GM18951 (cell line): ENCODE results near the gene C5AR2.
A peak's percentile ranks its signal among the peaks of the same experiment; 100 is the strongest.
"Not testable (repeated sequence)": the region's sequence is repeated elsewhere in the genome, so short reads cannot be mapped to it uniquely, and the experiment has no call there.

Experiments used
- POLR2A ChIP-seq: IDR thresholded peaks from 4 replicates; pipeline ENCODE4 v1.6.1; 2011; ENCODE audit warnings: mild to moderate bottlenecking; ENCODE audit not compliant: insufficient read length, insufficient read depth; ENCODE audit errors: extremely low read depth
- in situ Hi-C: fragments of 300-500 bp; cut with MboI; formaldehyde crosslinking; loops from one replicate; pipeline ENCODE4 v1.12.0; 2022; ENCODE audit warnings: low sequenced_read_pairs, mixed read lengths, inconsistent platforms; ENCODE audit not compliant: unreplicated experiment

C5AR2 gene

DNA sequence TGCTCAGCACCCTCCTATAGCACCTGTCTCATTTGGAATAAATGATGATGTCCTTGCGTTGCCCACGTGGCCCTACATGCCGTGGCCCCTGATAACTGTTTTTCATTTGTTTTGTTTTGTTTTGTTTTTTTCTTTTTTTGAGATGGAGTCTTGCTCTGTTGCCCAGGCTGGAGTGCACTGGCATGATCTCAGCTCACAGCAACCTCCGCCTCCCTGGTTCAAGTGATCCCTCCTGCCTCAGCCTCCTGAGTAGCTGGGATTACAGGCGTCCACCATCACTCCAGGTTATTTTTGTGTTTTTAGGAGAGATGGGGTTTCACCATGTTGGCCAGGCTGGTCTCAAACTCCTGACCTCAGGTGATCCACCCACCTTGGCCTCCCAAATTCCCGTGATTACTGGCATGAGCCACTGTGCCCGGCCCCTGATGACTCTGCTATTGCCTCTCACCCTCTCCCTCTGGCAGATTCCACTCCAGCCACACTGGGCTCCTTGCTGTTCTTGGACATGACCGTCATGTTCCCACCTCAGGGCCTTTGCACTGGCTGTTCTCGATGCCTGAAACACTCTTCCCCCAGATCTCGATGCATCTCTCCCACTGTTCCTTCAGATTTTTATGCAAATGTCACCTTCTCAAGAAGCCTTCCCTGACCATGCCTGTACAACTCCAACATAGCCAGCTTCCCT lies 7.4 kb downstream of the C5AR2 start:
- no peak for TF ChIP-seq POLR2A
- in situ Hi-C loops: no loop called here

GRCh38 chr19:47340477-47341208 lies 8.7 kb downstream of the C5AR2 start:
- no peak for TF ChIP-seq POLR2A
- in situ Hi-C loops: no loop called here

- in situ Hi-C loops: no loop called here
- TF ChIP-seq POLR2A: no peak
These were observed 9.8 kb downstream of the C5AR2 start for GRCh38 chr19:47341734-47342133.

DNA sequence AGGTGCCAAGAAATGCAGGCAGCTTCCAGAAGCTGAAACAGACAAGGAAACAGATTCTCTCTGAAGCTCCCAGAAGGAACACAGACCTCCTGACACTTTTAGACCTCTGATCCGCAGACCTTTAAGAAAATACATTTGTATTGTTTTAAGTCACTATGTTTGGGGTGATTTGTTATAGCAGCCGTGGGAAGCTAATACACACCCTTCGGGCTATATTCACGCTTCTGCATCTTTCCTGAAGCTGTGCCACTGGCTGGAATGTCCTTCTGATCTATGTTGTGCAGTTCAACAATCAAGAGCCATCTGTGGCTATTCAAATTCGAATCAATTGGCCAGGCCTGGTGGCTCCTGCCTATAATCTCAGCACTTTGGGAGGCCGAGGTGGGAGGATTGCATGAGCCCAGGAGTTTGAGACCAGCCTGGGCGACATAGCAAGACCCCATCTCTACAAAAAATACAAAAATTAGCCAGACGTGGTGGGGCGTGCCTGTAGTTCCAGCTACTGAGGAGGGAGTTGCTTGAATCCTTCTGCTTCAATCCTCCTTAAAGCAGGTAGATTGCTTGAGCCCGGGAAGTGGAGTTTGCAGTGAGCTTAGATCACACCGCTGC lies 11.3 kb downstream of the C5AR2 start:
- no peak for TF ChIP-seq POLR2A
- in situ Hi-C loops: no loop called here

DNA sequence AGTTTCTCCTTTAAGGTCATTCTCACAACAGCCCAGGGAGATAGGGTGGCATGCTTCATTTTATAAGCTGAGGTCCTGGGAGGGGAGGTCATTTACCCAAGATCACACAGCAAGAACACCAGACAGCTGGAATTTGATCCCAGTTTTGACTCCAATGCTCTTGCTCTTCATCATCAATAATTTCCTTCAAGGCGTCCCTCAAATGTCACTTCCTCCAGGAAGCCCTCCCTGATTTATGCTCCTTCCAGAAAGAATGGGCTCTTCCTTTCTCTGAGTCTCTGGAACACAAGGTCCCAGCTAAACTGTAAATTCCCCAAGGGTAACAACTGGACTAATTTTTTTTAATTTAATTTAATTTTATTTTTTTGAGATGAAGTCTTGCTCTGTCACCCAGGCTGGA lies 12.4 kb downstream of the C5AR2 start:
- in situ Hi-C loops: no loop called here
- no peak for TF ChIP-seq POLR2A

DNA sequence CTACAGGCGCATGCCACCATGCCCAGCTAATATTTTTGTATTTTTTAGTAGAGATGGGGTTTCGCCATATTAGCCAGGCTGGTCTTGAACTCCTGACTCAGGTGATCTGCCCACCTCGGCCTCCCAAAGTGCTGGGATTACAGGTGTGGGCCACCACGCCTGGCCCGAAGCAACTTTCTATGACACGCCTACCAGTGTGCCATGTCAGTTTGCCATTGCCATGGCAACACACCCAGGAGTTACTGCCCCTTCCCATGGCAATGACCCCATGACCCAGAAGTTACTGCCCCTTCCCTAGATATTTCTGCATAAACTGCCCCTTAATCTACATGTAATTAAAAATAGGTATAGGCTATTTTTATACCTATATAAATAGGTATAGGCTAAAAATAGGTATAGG lies 14.0 kb downstream of the C5AR2 start:
- in situ Hi-C loops: not testable (repeated sequence)

- peak; percentile 83 for TF ChIP-seq POLR2A
- in situ Hi-C loops: no loop called here
These were observed 17.1 kb downstream of the C5AR2 start, which contains the start of gene DHX34 for GRCh38 chr19:47348819-47349795. Gene DHX34 (plus strand): TSS chr19:47349315. CDS start chr19:47353031, 3,716 bp downstream.

DNA sequence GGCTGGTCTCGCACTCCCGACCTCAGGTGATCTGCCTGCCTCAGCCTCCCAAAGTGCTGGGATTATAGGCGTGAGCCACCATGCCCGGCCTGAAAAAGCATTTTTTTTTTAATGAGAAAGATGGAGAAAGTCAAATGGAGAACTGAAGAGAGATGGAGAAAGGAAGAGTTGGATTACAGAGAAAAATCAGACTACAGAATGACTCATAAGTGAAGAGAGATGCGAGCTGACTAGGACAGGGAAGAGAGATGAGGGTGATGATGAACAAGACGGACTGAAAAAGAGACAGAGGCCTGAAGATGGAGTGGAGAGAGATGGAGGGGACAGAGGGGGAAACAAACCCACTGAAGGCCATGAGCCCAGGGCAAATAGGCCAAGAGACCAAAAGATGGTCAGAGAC lies 18.7 kb downstream of the C5AR2 start:
- no peak for TF ChIP-seq POLR2A
- in situ Hi-C loops: no loop called here

DNA sequence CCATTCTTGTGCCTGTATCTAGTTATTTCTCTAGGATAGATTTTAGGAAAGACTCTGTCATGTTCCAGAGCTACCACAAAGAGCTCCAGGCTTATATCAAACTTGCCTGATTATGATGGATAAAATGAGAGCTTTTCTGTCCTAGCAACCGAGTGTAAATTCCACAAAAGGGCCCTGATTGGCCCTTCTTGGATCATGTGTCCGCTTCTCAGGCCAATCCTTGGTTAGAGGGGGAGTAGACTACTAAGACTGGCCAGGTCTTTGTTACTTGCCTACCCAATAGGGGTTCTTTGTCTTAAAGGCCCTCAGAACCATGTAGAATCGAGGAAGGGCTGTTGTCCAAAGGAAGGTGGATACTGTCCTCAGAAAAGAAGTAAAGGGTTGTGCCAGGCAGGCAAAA lies 19.6 kb downstream of the C5AR2 start:
- TF ChIP-seq POLR2A: no peak
- in situ Hi-C loops: no loop called here

GRCh38 chr19:47352095-47352494 lies 20.1 kb downstream of the C5AR2 start:
- no peak for TF ChIP-seq POLR2A
- in situ Hi-C loops: no loop called here

DNA sequence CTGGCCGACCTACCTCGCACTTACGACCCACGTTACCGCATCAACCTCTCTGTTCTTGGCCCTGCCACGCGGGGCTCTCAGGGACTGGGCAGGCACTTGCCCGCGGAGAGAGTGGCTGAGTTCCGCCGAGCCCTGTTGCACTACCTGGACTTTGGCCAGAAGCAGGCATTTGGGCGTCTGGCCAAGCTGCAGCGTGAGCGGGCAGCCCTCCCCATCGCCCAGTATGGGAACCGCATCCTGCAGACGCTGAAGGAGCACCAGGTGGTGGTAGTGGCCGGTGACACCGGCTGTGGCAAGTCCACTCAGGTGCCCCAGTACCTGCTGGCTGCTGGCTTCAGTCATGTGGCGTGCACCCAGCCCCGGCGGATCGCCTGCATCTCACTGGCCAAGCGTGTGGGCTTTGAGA lies 21.3 kb downstream of the C5AR2 start:
- no peak for TF ChIP-seq POLR2A
- in situ Hi-C loops: no loop called here

GRCh38 chr19:47356900-47357299 lies 24.9 kb downstream of the C5AR2 start:
- TF ChIP-seq POLR2A: no peak
- in situ Hi-C loops: no loop called here

GRCh38 chr19:47357788-47358680 lies 26.1 kb downstream of the C5AR2 start:
- no peak for TF ChIP-seq POLR2A
- in situ Hi-C loops: no loop called here
